OCI-LY7 (cell line): ENCODE results near the gene MYOCD. TPM values are rescaled to one million over a fixed set of nuclear protein-coding genes. Genes with fewer than 3 reads are reported as not detected.

Experiments used
- BruUV-seq: library from RNA; stranded (reverse); fragments of 400-500 nt; replicated peaks from 2 replicates; lab custom pipeline; 2021; lab: Mats Ljungman, UMichigan
- CTCF ChIA-PET: fragments of 300-600 bp; sonication (Branson Sonifier 250); formaldehyde crosslinking; loops from one replicate; lab custom pipeline; 2022; ENCODE audit warnings: antibody characterized with exemption; ENCODE audit not compliant: unreplicated experiment; lab: Charles Lee
- POLR2A ChIA-PET: fragments of 300-600 bp; sonication (Branson Sonifier 250); formaldehyde crosslinking; loops from one replicate; lab custom pipeline; 2022; ENCODE audit warnings: antibody characterized with exemption; lab: Charles Lee
- DNase-seq: peaks from one replicate; pipeline ENCODE4 v3.0.0-alpha.2; 2015; ENCODE audit warnings: low spot score
- H2AFZ ChIP-seq: fragments of 200-600 bp; sonication (generic), shearing (Covaris generic); 2 replicates; pipeline ENCODE4 v1.6.1; 2014; ENCODE audit warnings: mild to moderate bottlenecking, antibody characterized with exemption, low read length, moderate library complexity
- H3K27ac ChIP-seq: fragments of 200-600 bp; sonication (generic); 2 replicates; pipeline ENCODE4 v1.5.1; 2014; ENCODE audit warnings: mixed run types, low read depth, mild to moderate bottlenecking, moderate library complexity, low read length, inconsistent platforms; ENCODE audit not compliant: poor library complexity, severe bottlenecking
- H3K36me3 ChIP-seq: fragments of 200-600 bp; sonication (generic); 2 replicates; pipeline ENCODE4 v1.6.1; 2014; ENCODE audit warnings: mild to moderate bottlenecking, antibody characterized with exemption, low read length, moderate library complexity, mixed read lengths; ENCODE audit not compliant: insufficient read depth
- H3K4me1 ChIP-seq: fragments of 200-600 bp; sonication (generic); 2 replicates; pipeline ENCODE4 v1.5.1; 2014; ENCODE audit warnings: mild to moderate bottlenecking, low read length; ENCODE audit not compliant: insufficient read depth, poor library complexity, severe bottlenecking
- H3K4me2 ChIP-seq: fragments of 200-600 bp; sonication (generic); 2 replicates; pipeline ENCODE4 v1.6.1; 2014; ENCODE audit warnings: mild to moderate bottlenecking, low read length
- H3K4me3 ChIP-seq: fragments of 200-600 bp; sonication (generic); 2 replicates; pipeline ENCODE4 v1.5.1; 2014; ENCODE audit warnings: mild to moderate bottlenecking, low read depth, low read length; ENCODE audit not compliant: poor library complexity, severe bottlenecking
- H3K79me2 ChIP-seq: fragments of 200-600 bp; sonication (generic); 2 replicates; pipeline ENCODE4 v1.6.1; 2016; ENCODE audit warnings: low read depth, mild to moderate bottlenecking, low read length, moderate library complexity, mixed read lengths; ENCODE audit not compliant: insufficient read depth
- H3K9me2 ChIP-seq: fragments of 200-600 bp; sonication (generic); 2 replicates; pipeline ENCODE4 v1.6.1; 2016; ENCODE audit warnings: mild to moderate bottlenecking, low read length, mixed read lengths; ENCODE audit not compliant: insufficient read depth
- H3K9me3 ChIP-seq: fragments of 200-600 bp; sonication (generic); 2 replicates; pipeline ENCODE4 v1.6.1; 2014; ENCODE audit warnings: mild to moderate bottlenecking, mixed run types, low read length, mixed read lengths
- H4K20me1 ChIP-seq: fragments of 200-600 bp; sonication (generic); 2 replicates; pipeline ENCODE4 v1.6.1; 2014; ENCODE audit warnings: mild to moderate bottlenecking, antibody characterized with exemption, low read length, moderate library complexity, mixed read lengths; ENCODE audit not compliant: insufficient read depth
- CTCF ChIP-seq: fragments of 200-600 bp; sonication (generic); conservative IDR thresholded peaks from 2 replicates; pipeline ENCODE4 v1.5.1; 2014; ENCODE audit warnings: mild to moderate bottlenecking, antibody characterized with exemption, low read length, moderate library complexity, mixed read lengths
- EZH2phosphoT487 ChIP-seq: fragments of 200-600 bp; sonication (generic); IDR thresholded peaks from 2 replicates; pipeline ENCODE4 v1.6.1; 2018; ENCODE audit warnings: low read depth, borderline replicate concordance, mild to moderate bottlenecking, mixed run types, antibody characterized with exemption, low read length, moderate library complexity, mixed read lengths
- intact Hi-C: fragments of 100-400 bp; cut with micrococcal nuclease; formaldehyde crosslinking; loops from one replicate; pipeline ENCODE4 v1.10.0; 2022; ENCODE audit not compliant: unreplicated experiment
- total RNA-seq, 2 experiments: library from RNA; depleted of rRNA in 1 of 2; stranded (reverse); fragments of >200 nt in 1 of 2; shearing (Covaris generic) in 1 of 2; gene quantifications; 2 replicates each; pipeline ENCODE4 v1.2.3, GENCODE V29; 2014 to 2022

MYOCD gene
- total RNA-seq, 2 experiments from 2014 or later: not detected

- Histone ChIP-seq H3K9me2 (no peaks in the 10 kb centered on the region), H3K9me3 (no peaks in the 10 kb centered on the region), H3K4me2 (no peak overlapping the region), H4K20me1 (no peaks in the 10 kb centered on the region), H3K4me3 (no peak overlapping the region), H2AFZ (no peak overlapping the region), H3K79me2 (no peaks in the 10 kb centered on the region), H3K36me3 (no peaks in the 10 kb centered on the region), H3K27ac (no peak overlapping the region), H3K4me1 (no peaks in the 10 kb centered on the region)
- TF ChIP-seq CTCF: no peak
- no peak for TF ChIP-seq EZH2phosphoT487
- DNase-seq: no peak
- ChIA-PET POLR2A (no interaction called here), CTCF (no interaction called here)
- BruUV-seq: no TSS peak
- intact Hi-C loops: loop anchor here (10.0 kb wide), 1 partner anchor 58 kb away; no protein-coding TSS in a partner anchor
Observed at GRCh38 chr17:12622726-12623125, 43.0 kb upstream of the MYOCD start.

GRCh38 chr17:12623220-12623848, 42.4 kb upstream of the MYOCD start:
- ChIA-PET CTCF (no interaction called here), POLR2A (no interaction called here)
- BruUV-seq: no TSS peak

More at GRCh38 chr17:12623220-12623848, 42.4 kb upstream of the MYOCD start:
- Histone ChIP-seq H3K4me3 (no peak overlapping the region), H3K9me2 (no peaks in the 10 kb centered on the region), H3K27ac (no peak overlapping the region), H3K9me3 (no peaks in the 10 kb centered on the region), H3K79me2 (no peaks in the 10 kb centered on the region), H3K4me1 (no peaks in the 10 kb centered on the region), H4K20me1 (no peaks in the 10 kb centered on the region), H3K4me2 (no peak overlapping the region), H2AFZ (no peak overlapping the region), H3K36me3 (no peaks in the 10 kb centered on the region)
- TF ChIP-seq CTCF: no peak
- no peak for TF ChIP-seq EZH2phosphoT487
- intact Hi-C loops: loop anchor here (10.0 kb wide), 1 partner anchor 59 kb away; no protein-coding TSS in a partner anchor
- DNase-seq: no peak
